ENCODE data around the gene TDP1. TPM values are rescaled to one million over a fixed set of nuclear protein-coding genes. Genes with fewer than 3 reads are reported as not detected.

TDP1 gene
- total and polyA plus RNA-seq, 4 donors, result 2.1 to 23.6 (median 8.5) TPM

GRCh38 chr14:89978656-89979055 is 22.9 kb downstream of the TDP1 start:
- TF ChIP-seq, protein P1, sequence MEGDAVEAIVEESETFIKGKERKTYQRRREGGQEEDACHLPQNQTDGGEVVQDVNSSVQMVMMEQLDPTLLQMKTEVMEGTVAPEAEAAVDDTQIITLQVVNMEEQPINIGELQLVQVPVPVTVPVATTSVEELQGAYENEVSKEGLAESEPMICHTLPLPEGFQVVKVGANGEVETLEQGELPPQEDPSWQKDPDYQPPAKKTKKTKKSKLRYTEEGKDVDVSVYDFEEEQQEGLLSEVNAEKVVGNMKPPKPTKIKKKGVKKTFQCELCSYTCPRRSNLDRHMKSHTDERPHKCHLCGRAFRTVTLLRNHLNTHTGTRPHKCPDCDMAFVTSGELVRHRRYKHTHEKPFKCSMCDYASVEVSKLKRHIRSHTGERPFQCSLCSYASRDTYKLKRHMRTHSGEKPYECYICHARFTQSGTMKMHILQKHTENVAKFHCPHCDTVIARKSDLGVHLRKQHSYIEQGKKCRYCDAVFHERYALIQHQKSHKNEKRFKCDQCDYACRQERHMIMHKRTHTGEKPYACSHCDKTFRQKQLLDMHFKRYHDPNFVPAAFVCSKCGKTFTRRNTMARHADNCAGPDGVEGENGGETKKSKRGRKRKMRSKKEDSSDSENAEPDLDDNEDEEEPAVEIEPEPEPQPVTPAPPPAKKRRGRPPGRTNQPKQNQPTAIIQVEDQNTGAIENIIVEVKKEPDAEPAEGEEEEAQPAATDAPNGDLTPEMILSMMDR (IDR thresholded peaks at IDR 0.05; ENCODE audit: control extremely low read depth, extremely low read depth), result no peak
- 89 to 95% methylated on average over 4 of the region's 4 CpGs for WGBS, 2 donors
- Histone ChIP-seq H3K36me3 (ENCODE audit: control insufficient read depth in 4 of 4, insufficient read depth in 4 of 4, low read length in 4 of 4) (peaks cover 12 to 23% (median 17%) of the 10 kb centered on the region in 4 donors), H3K27me3 (ENCODE audit: control insufficient read depth in 3 of 3, insufficient read depth in 3 of 3, low read length in 2 of 3) (peaks cover 0 to 4% (median 0%) of the 10 kb centered on the region in 3 donors), H3K27ac (ENCODE audit: low read depth in 1 of 2, low read length in 1 of 2) (no peak overlapping the region), H3K4me1 (ENCODE audit: control insufficient read depth in 5 of 5, insufficient read depth in 5 of 5, low read length in 5 of 5) (no peaks in the 10 kb centered on the region), H3K9me3 (ENCODE audit: control insufficient read depth in 4 of 4, insufficient read depth in 3 of 4, low read length in 3 of 4) (no peaks in the 10 kb centered on the region), H3K9ac (ENCODE audit: insufficient read depth in 1 of 2, low read length in 2 of 2) (no peak overlapping the region), H3K4me3 (no peak overlapping the region)
- no peak for DNase-seq
- no peak for ATAC-seq (ENCODE audit: insufficient read depth, low FRiP score)

DNA sequence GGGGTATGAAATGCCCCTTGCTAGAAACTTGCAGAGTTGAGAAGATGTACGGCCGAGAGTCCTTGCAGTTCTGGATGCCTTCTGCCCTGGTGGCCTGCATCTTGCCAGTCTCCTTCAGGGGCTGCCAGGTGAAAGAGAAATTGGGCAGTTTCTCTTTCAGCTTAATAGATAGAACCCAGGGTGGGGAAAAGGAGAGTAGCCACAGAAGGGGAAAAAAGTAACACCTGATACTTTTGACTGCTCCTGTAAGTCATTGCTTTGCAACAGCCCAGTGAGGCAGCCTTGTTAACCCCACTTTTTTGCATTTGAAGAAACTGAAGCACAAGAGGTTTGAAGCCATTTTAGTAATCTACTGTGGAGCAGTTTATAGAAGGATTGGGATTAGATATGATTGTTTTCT is 27.6 kb downstream of the TDP1 start:
- WGBS, 2 donors, result 95 to 97% methylated on average over 2 of the region's 2 CpGs
- TF ChIP-seq, protein P1 (IDR thresholded peaks at IDR 0.05; ENCODE audit: control extremely low read depth, extremely low read depth), result no peak
- Histone ChIP-seq H3K36me3 (ENCODE audit: control insufficient read depth in 4 of 4, insufficient read depth in 4 of 4, low read length in 4 of 4) (peaks cover 10 to 19% (median 17%) of the 10 kb centered on the region in 4 donors), H3K4me1 (ENCODE audit: control insufficient read depth in 5 of 5, insufficient read depth in 5 of 5, low read length in 5 of 5) (peaks cover 0 to 5% (median 0%) of the 10 kb centered on the region in 5 donors), H3K4me3 (no peak overlapping the region), H3K27me3 (ENCODE audit: control insufficient read depth in 3 of 3, insufficient read depth in 3 of 3, low read length in 2 of 3) (no peaks in the 10 kb centered on the region), H3K9me3 (ENCODE audit: control insufficient read depth in 4 of 4, insufficient read depth in 3 of 4, low read length in 3 of 4) (no peaks in the 10 kb centered on the region), H3K9ac (ENCODE audit: insufficient read depth in 1 of 2, low read length in 2 of 2) (no peak overlapping the region), H3K27ac (ENCODE audit: low read depth in 1 of 2, low read length in 1 of 2) (no peak overlapping the region)
- ATAC-seq (ENCODE audit: insufficient read depth, low FRiP score), result no peak
- DNase-seq, result no peak

DNA sequence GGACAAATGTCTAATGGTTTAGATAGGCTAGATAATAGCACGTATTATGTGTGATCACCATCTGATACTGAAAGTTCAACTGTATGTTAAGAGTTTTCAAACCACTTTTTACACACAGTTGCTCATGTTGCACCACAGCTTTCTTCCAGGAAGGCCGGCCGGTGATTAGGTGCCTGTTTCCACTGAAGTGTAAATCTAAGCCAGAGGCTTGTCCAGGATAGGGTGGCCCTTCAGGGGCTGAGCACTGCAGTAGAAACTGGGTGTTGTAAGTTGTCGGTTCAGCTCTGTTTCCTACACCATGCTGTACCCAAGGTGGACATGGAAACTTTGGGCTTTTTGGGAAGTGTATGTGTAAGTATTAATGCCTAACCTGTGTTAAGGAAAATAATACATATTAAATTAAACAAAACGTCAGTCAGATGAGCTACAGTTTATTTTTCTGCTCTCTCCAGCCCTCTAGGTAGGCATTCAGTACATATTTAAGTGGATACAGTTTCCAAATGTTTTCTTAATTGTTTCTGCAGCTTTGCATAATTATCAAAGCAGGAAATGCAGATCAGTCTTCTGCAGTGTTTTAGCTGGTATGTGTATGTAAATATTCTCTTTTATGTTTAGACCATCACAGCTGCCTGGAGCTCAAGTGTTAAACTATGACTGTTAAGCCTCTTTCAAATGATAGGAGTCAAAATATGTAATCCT is 30.9 kb downstream of the TDP1 start:
- DNase-seq, result peak in 2 of 3 donors; percentile 32 to 51
- Histone ChIP-seq H3K9me3 (ENCODE audit: control insufficient read depth in 4 of 4, insufficient read depth in 3 of 4, low read length in 3 of 4) (no peaks in the 10 kb centered on the region), H3K4me3 (no peak overlapping the region), H3K36me3 (ENCODE audit: control insufficient read depth in 4 of 4, insufficient read depth in 4 of 4, low read length in 4 of 4) (peaks cover 5 to 10% (median 8%) of the 10 kb centered on the region in 4 donors), H3K27me3 (ENCODE audit: control insufficient read depth in 3 of 3, insufficient read depth in 3 of 3, low read length in 2 of 3) (no peaks in the 10 kb centered on the region), H3K9ac (ENCODE audit: insufficient read depth in 1 of 2, low read length in 2 of 2) (no peak overlapping the region), H3K27ac (ENCODE audit: low read depth in 1 of 2, low read length in 1 of 2) (no peak overlapping the region), H3K4me1 (ENCODE audit: control insufficient read depth in 5 of 5, insufficient read depth in 5 of 5, low read length in 5 of 5) (peaks cover 0 to 5% (median 0%) of the 10 kb centered on the region in 5 donors)
- no peak for ATAC-seq (ENCODE audit: insufficient read depth, low FRiP score)
- WGBS, 2 donors, result 87 to 89% methylated on average over 5 of the region's 5 CpGs
- TF ChIP-seq, protein P1 (IDR thresholded peaks at IDR 0.05; ENCODE audit: control extremely low read depth, extremely low read depth), result no peak

GRCh38 chr14:89987161-89987475 is 31.4 kb downstream of the TDP1 start:
- H3K9me3 ChIP-seq (ENCODE audit: control insufficient read depth in 4 of 4, insufficient read depth in 3 of 4, low read length in 3 of 4), result no peaks in the 10 kb centered on the region
- TF ChIP-seq, protein P1 (IDR thresholded peaks at IDR 0.05; ENCODE audit: control extremely low read depth, extremely low read depth), result no peak
- peaks cover 0 to 5% (median 0%) of the 10 kb centered on the region in 5 donors for H3K4me1 ChIP-seq (ENCODE audit: control insufficient read depth in 5 of 5, insufficient read depth in 5 of 5, low read length in 5 of 5)
- ATAC-seq (ENCODE audit: insufficient read depth, low FRiP score) (no peak), DNase-seq (peak in 2 of 3 donors; percentile 68 to 83)
- no peak overlapping the region for H3K4me3 ChIP-seq
- no peak overlapping the region for H3K9ac ChIP-seq (ENCODE audit: insufficient read depth in 1 of 2, low read length in 2 of 2)
- H3K27me3 ChIP-seq (ENCODE audit: control insufficient read depth in 3 of 3, insufficient read depth in 3 of 3, low read length in 2 of 3), result no peaks in the 10 kb centered on the region
- H3K36me3 ChIP-seq (ENCODE audit: control insufficient read depth in 4 of 4, insufficient read depth in 4 of 4, low read length in 4 of 4), result peaks cover 5 to 9% (median 6%) of the 10 kb centered on the region in 4 donors
- H3K27ac ChIP-seq (ENCODE audit: low read depth in 1 of 2, low read length in 1 of 2), result no peak overlapping the region

Data from lung (tissue), 12 donors.